Activated T-helper 1 cell treated with anti-CD3 and anti-CD28 coated beads, Interleukin-12 subunit alpha, Interleukin-12 subunit beta, Interleukin-2, Interleukin-4 antibody, amounts not matched to agents 30 ng/mL and 10 ng/mL and 1 ng/mL, durations not matched to agents 14 hours and 24 hours and 36 hours (primary cell): ENCODE data around the gene PCDHGA10. TPM values are rescaled to one million over a fixed set of nuclear protein-coding genes. Genes with fewer than 3 reads are reported as not detected.
"Not testable (repeated sequence)": the region's sequence is repeated elsewhere in the genome, so short reads cannot be mapped to it uniquely, and the experiment has no call there.

ENCODE experiments used
- DNase-seq: peaks from one replicate; pipeline ENCODE4 v3.0.0; 2021; ENCODE audit warnings: low spot score
- H3K27ac Mint-ChIP-seq: one replicate; pipeline ENCODE4 v1.8.0; 2021; ENCODE audit warnings: mild to moderate bottlenecking, mixed read lengths
- H3K27me3 Mint-ChIP-seq: one replicate; pipeline ENCODE4 v1.8.0; 2022; ENCODE audit warnings: mild to moderate bottlenecking, moderate library complexity, mixed read lengths; ENCODE audit not compliant: insufficient read depth
- H3K36me3 Mint-ChIP-seq: one replicate; pipeline ENCODE4 v1.8.0; 2021; ENCODE audit warnings: low read depth, mixed read lengths
- H3K4me1 Mint-ChIP-seq: one replicate; pipeline ENCODE4 v1.8.0; 2021; ENCODE audit warnings: low read depth, mixed read lengths
- H3K4me3 Mint-ChIP-seq: one replicate; pipeline ENCODE4 v1.8.0; 2021; ENCODE audit warnings: mild to moderate bottlenecking, moderate library complexity, mixed read lengths
- H3K9me3 Mint-ChIP-seq: one replicate; pipeline ENCODE4 v1.8.0; 2021; ENCODE audit warnings: mixed read lengths
- intact Hi-C: fragments of 100-400 bp; cut with micrococcal nuclease; formaldehyde crosslinking; loops from one replicate; pipeline ENCODE4 v1.15.1; 2024
- total RNA-seq: library from RNA; stranded (reverse); gene quantifications from 2 replicates; pipeline ENCODE4 v1.2.3, GENCODE V29; 2022

Gene PCDHGA10
- total RNA-seq, 1 donor from 2014 or later, result 0.13 TPM

DNA sequence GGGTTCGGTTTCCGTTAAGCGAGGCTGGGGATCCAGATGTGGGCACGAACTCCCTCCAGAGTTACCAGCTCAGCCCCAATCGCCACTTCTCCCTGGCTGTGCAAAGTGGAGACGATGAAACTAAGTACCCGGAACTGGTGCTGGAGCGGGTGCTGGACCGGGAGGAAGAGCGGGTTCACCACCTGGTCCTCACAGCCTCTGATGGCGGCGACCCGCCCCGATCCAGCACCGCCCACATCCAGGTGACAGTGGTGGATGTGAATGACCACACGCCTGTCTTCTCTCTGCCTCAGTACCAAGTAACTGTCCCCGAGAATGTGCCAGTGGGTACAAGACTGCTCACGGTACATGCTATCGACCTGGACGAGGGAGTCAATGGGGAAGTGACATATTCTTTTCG is 29.4 kb upstream of the PCDHGA10 start:
- intact Hi-C loops, result loop anchor here (5.0 kb wide), 1 partner anchor 46 kb away; the partner anchor contains the start of gene PCDHGA2
- Mint-ChIP-seq H3K36me3 (no peaks in the 10 kb centered on the region), H3K4me3 (peak overlapping the region; percentile 81), H3K4me1 (no peaks in the 10 kb centered on the region), H3K9me3 (peaks cover 17% of the 10 kb centered on the region), H3K27ac (no peak overlapping the region), H3K27me3 (peaks cover 3% of the 10 kb centered on the region)
- DNase-seq, result no peak

DNA sequence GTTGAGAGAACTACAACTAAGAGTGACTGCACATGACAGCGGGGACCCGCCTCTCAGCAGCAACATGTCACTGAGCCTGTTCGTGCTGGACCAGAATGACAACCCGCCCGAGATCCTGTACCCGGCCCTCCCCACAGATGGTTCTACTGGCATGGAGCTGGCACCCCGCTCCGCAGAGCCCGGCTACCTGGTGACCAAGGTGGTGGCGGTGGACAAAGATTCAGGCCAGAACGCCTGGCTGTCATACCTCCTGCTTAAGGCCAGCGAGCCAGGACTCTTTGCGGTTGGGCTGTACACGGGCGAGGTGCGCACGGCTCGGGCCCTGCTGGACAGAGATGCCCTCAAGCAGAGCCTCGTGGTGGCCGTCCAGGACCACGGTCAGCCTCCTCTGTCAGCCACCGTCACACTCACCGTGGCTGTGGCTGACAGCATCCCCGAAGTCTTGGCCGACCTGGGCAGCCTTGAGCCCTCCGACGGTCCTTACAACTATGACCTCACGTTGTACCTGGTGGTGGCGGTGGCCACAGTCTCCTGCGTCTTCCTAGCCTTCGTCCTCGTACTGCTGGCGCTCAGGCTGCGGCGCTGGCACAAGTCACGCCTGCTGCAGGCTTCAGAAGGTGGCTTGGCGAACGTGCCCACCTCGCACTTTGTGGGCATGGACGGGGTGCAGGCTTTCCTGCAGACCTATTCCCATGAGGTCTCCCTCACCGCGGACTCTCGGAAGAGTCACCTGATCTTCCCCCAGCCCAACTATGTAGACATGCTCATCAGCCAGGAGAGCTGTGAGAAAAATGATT is 28.1 kb upstream of the PCDHGA10 start:
- Mint-ChIP-seq H3K4me1 (no peaks in the 10 kb centered on the region), H3K9me3 (peaks cover 25% of the 10 kb centered on the region), H3K36me3 (peaks cover 1% of the 10 kb centered on the region), H3K27me3 (peaks cover 3% of the 10 kb centered on the region), H3K27ac (no peak overlapping the region), H3K4me3 (no peak overlapping the region)
- intact Hi-C loops, result loop anchor here (5.0 kb wide), 2 partner anchors 38 to 47 kb away; partner anchors contain the start of genes PCDHGA11 and PCDHGA2
- DNase-seq, result no peak

DNA sequence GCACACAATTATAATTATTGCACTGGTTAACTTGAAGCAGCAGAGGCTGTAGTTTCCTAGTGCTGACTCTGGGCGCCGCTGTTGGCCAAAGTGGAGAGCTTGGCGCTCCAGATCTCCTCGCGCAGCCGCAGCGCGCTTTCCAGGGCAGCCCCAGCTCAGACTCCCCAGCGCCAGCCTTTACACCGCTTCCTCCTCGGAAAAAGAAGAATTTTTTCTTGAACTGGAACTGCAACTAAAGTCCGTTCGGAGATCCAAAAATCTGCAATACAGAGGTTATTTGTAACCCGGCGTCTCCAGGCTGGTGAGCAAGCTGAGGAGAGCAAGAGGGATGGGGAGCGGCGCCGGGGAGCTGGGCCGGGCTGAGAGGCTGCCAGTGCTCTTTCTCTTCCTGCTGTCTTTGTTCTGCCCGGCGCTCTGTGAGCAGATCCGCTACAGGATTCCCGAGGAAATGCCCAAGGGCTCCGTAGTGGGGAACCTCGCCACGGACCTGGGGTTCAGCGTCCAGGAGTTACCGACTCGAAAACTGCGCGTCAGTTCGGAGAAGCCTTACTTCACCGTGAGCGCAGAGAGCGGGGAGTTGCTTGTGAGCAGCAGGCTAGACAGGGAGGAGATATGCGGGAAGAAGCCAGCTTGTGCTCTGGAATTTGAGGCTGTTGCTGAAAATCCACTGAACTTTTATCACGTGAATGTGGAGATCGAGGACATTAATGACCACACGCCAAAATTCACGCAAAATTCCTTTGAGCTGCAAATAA is 25.1 kb upstream of the PCDHGA10 start, which contains the start of gene PCDHGB4:
Gene PCDHGB4, plus strand, starts transcription at position 142 of the 755 bp plus-strand sequence. Its CDS starts 187 bp downstream, at position 329.
- not testable (repeated sequence) for H3K36me3 Mint-ChIP-seq, H3K27me3 Mint-ChIP-seq, DNase-seq, H3K27ac Mint-ChIP-seq, H3K4me1 Mint-ChIP-seq
- intact Hi-C loops, result loop anchor here (5.0 kb wide), 1 partner anchor 35 kb away; the partner anchor contains the start of gene PCDHGA11
- Mint-ChIP-seq H3K9me3 (peaks cover 37% of the 10 kb centered on the region), H3K4me3 (peak within 1 kb of the TSS; percentile 39)

DNA sequence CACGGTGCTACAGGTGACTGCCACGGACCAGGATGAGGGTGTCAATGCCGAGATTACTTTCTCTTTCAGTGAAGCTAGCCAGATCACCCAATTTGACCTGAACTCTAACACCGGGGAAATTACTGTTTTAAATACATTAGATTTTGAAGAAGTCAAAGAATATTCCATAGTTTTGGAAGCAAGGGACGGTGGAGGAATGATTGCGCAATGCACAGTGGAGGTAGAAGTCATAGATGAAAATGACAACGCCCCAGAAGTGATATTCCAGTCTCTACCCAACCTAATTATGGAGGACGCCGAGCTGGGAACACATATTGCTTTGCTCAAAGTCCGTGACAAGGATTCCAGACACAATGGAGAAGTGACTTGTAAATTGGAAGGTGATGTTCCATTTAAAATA is 24.1 kb upstream of the PCDHGA10 start:
- Mint-ChIP-seq H3K36me3 (peaks cover 1% of the 10 kb centered on the region), H3K4me3 (no peak overlapping the region), H3K27ac (no peak overlapping the region), H3K4me1 (no peaks in the 10 kb centered on the region), H3K9me3 (peaks cover 38% of the 10 kb centered on the region), H3K27me3 (peaks cover 3% of the 10 kb centered on the region)
- DNase-seq, result no peak
- intact Hi-C loops, result loop anchor here (5.0 kb wide), 1 partner anchor 34 kb away; the partner anchor contains the start of gene PCDHGA11

DNA sequence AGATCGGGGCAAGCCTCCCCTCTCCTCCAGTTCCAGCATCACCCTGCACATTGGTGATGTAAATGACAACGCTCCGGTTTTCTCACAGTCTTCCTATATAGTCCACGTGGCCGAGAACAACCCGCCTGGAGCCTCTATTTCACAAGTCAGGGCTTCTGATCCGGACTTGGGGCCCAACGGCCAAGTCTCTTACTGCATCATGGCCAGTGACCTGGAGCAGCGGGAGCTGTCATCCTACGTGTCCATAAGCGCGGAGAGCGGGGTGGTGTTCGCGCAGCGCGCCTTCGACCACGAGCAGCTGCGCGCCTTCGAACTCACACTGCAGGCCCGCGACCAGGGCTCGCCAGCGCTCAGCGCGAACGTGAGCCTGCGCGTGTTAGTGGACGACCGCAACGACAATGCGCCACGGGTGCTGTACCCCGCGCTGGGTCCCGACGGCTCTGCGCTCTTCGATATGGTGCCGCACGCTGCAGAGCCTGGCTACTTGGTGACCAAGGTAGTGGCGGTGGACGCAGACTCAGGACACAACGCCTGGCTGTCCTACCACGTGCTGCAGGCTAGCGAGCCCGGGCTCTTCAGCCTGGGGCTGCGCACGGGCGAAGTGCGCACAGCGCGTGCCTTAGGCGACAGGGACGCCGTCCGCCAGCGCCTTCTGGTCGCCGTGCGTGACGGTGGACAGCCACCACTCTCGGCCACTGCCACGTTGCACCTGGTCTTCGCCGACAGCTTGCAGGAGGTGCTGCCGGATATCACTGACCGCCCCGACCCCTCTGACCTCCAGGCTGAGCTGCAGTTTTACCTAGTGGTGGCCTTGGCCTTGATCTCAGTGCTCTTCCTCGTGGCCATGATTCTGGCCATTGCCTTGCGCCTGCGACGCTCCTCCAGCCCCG is 23.4 kb upstream of the PCDHGA10 start:
- H3K27ac Mint-ChIP-seq, result no peak overlapping the region
- peaks cover 45% of the 10 kb centered on the region for H3K9me3 Mint-ChIP-seq
- intact Hi-C loops, result loop anchor here (5.0 kb wide), 1 partner anchor 33 kb away; the partner anchor contains the start of gene PCDHGA11
- DNase-seq, result no peak
- no peak overlapping the region for H3K4me3 Mint-ChIP-seq
- H3K27me3 Mint-ChIP-seq, result peaks cover 3% of the 10 kb centered on the region
- peaks cover 1% of the 10 kb centered on the region for H3K36me3 Mint-ChIP-seq
- no peaks in the 10 kb centered on the region for H3K4me1 Mint-ChIP-seq

DNA sequence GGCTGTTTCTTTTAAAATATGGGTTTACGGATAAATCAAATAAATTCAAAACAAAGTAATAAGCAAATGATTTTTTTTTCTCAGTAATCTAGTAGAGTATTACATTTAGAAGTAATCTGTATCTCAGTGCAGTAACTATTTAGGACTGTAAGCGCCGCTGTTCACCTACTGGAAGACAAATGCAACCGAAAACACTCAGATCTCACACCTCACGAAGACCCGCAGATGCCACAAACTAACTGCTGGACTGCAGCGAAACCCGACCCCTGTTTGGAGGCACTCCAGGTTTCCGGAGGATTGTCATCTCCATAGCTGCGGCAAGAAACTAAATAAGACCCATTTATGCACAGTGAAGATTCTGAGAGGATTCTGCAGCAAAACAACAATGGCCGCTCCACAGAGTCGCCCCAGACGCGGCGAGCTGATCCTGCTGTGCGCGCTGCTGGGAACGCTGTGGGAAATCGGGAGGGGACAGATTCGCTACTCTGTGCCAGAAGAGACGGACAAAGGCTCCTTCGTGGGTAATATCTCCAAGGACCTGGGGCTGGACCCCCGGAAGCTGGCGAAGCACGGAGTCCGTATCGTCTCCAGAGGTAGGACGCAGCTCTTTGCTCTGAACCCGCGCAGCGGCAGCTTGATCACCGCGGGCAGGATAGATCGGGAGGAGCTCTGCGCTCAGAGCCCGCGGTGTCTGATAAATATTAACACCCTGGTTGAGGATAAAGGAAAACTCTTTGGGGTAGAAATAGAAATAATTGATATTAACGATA is 20.2 kb upstream of the PCDHGA10 start, which contains the start of gene PCDHGA8:
Gene PCDHGA8, plus strand, starts transcription at position 205 of the 770 bp plus-strand sequence. Its CDS starts 181 bp downstream, at position 386.
- DNase-seq, result no peak
- H3K27me3 Mint-ChIP-seq, result peaks cover 8% of the 10 kb centered on the region
- intact Hi-C loops, result no loop called here
- H3K9me3 Mint-ChIP-seq, result peaks cover 43% of the 10 kb centered on the region
- no peaks in the 10 kb centered on the region for H3K4me1 Mint-ChIP-seq
- H3K27ac Mint-ChIP-seq, result no peak within 1 kb of the TSS
- H3K36me3 Mint-ChIP-seq, result peaks cover 1% of the 10 kb centered on the region
- no peak within 1 kb of the TSS for H3K4me3 Mint-ChIP-seq

DNA sequence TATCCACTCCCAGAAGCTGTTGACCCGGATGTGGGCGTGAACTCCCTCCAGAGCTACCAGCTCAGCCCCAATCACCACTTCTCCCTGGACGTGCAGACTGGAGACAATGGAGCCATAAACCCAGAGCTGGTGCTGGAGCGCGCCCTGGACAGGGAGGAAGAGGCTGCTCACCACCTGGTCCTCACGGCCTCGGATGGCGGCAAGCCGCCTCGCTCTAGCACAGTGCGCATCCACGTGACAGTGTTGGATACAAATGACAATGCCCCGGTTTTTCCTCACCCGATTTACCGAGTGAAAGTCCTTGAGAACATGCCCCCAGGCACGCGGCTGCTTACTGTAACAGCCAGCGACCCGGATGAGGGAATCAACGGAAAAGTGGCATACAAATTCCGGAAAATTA is 19.5 kb upstream of the PCDHGA10 start:
- H3K4me3 Mint-ChIP-seq, result no peak overlapping the region
- DNase-seq, result no peak
- H3K36me3 Mint-ChIP-seq, result peaks cover 1% of the 10 kb centered on the region
- H3K27ac Mint-ChIP-seq, result no peak overlapping the region
- H3K9me3 Mint-ChIP-seq, result peaks cover 43% of the 10 kb centered on the region
- no peaks in the 10 kb centered on the region for H3K4me1 Mint-ChIP-seq
- H3K27me3 Mint-ChIP-seq, result peaks cover 8% of the 10 kb centered on the region
- intact Hi-C loops, result no loop called here

DNA sequence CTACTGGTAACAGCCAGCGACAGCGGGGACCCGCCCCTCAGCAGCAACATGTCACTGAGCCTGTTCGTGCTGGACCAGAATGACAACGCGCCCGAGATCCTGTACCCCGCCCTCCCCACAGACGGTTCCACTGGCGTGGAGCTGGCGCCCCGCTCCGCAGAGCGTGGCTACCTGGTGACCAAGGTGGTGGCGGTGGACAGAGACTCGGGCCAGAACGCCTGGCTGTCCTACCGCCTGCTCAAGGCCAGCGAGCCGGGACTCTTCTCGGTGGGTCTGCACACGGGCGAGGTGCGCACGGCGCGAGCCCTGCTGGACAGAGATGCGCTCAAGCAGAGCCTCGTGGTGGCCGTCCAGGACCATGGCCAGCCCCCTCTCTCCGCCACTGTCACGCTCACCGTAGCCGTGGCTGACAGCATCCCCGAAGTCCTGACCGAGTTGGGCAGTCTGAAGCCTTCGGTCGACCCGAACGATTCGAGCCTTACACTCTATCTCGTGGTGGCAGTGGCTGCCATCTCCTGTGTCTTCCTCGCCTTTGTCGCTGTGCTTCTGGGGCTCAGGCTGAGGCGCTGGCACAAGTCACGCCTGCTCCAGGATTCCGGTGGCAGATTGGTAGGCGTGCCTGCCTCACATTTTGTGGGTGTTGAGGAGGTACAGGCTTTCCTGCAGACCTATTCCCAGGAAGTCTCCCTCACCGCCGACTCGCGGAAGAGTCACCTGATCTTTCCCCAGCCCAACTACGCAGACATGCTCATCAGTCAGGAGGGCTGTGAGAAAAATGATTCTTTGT is 18.2 kb upstream of the PCDHGA10 start:
- H3K9me3 Mint-ChIP-seq, result peaks cover 42% of the 10 kb centered on the region
- H3K4me3 Mint-ChIP-seq, DNase-seq, H3K27ac Mint-ChIP-seq, H3K4me1 Mint-ChIP-seq, H3K36me3 Mint-ChIP-seq: not testable (repeated sequence)
- intact Hi-C loops, result loop anchor here (5.0 kb wide), 1 partner anchor 32 kb away; the partner anchor contains the start of gene PCDHGA5
- H3K27me3 Mint-ChIP-seq, result peaks cover 17% of the 10 kb centered on the region

DNA sequence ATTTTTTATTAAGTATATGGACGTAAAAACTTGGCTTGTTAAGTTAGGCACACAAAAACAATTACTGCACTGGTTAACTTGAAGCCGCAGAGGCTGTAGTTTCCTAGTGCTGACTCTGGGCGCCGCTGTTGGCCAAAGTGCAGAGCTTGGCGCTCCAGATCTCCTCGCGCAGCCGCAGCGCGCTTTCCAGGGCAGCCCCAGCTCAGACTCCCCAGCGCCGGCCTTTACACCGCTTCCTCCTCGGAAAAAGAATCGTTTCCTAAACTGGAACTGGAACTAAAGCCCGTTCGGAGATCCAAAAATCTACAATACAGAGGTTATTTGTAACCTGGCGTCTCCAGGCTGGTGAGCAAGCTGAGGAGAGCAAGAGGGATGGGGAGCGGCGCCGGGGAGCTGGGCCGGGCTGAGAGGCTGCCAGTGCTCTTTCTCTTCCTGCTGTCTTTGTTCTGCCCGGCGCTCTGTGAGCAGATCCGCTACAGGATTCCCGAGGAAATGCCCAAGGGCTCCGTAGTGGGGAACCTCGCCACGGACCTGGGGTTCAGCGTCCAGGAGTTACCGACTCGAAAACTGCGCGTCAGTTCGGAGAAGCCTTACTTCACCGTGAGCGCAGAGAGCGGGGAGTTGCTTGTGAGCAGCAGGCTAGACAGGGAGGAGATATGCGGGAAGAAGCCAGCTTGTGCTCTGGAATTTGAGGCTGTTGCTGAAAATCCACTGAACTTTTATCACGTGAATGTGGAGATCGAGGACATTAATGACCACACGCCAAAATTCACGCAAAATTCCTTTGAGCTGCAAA is 14.8 kb upstream of the PCDHGA10 start, which contains the start of gene PCDHGB5:
Gene PCDHGB5, plus strand, starts transcription at position 192 of the 796 bp plus-strand sequence. Its CDS starts 181 bp downstream, at position 373.
- peak; percentile 21 for DNase-seq

DNA sequence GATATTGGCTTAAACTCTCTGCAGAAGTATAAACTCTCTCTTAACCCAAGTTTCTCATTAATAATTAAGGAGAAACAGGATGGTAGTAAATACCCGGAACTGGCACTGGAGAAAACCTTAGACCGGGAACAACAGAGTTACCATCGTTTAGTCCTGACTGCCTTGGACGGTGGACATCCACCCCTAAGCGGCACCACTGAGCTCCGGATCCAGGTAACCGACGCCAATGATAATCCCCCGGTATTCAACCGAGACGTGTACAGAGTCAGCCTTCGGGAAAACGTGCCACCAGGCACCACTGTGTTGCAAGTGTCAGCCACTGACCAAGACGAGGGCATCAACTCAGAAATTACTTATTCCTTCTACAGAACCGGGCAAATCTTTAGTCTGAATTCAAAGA is 14.2 kb upstream of the PCDHGA10 start:
- H3K4me1 Mint-ChIP-seq, result no peaks in the 10 kb centered on the region
- H3K4me3 Mint-ChIP-seq, result no peak overlapping the region

More for the DNA sequence above, 14.8 kb upstream of the PCDHGA10 start, which contains the start of gene PCDHGB5:
- peaks cover 31% of the 10 kb centered on the region for H3K9me3 Mint-ChIP-seq
- not testable (repeated sequence) for H3K36me3 Mint-ChIP-seq, H3K27ac Mint-ChIP-seq, H3K4me1 Mint-ChIP-seq
- H3K4me3 Mint-ChIP-seq, result peak within 1 kb of the TSS; percentile 37
- peaks cover 27% of the 10 kb centered on the region for H3K27me3 Mint-ChIP-seq
- intact Hi-C loops, result loop anchor here (5.0 kb wide), 1 partner anchor 36 kb away; the partner anchor contains the start of gene PCDHGA5

More for the DNA sequence above, 14.2 kb upstream of the PCDHGA10 start:
- H3K36me3 Mint-ChIP-seq, result no peaks in the 10 kb centered on the region
- no peak overlapping the region for H3K27ac Mint-ChIP-seq
- peaks cover 27% of the 10 kb centered on the region for H3K27me3 Mint-ChIP-seq
- no peak for DNase-seq
- H3K9me3 Mint-ChIP-seq, result peaks cover 32% of the 10 kb centered on the region
- intact Hi-C loops, result loop anchor here (5.0 kb wide), 1 partner anchor 36 kb away; the partner anchor contains the start of gene PCDHGA5
